ENCODE measurements around the gene AGMAT.
"Not testable (repeated sequence)": the region's sequence is repeated elsewhere in the genome, so short reads cannot be mapped to it uniquely, and the experiment has no call there.

AGMAT gene

DNA sequence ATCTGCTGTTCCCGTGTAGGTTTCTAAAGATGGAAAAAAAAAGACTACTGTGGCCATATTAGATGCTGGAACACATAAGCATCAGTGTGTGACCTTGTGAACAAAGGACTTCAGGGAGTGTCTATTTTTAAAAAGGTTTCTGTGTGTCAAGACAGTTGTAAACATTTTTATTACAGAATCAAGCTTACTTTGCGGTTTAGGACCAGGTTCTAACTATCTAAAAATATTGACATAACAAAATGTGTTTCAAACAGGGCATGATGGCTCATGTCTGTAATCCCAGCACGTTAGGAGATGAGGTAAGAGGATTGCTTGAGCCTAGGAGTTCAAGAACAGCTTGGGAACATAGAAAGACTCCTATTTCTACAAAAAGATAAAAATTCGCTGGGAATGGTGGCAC lies 25.3 kb upstream of the AGMAT start:
- no peak for DNase-seq

- DNase-seq: no peak
Observed at GRCh38 chr1:15609631-15610030, 24.8 kb upstream of the AGMAT start.

- no peak for DNase-seq
Observed at GRCh38 chr1:15605398-15606383, 20.8 kb upstream of the AGMAT start.

- DNase-seq: not testable (repeated sequence)
Observed at GRCh38 chr1:15604400-15604799, 19.5 kb upstream of the AGMAT start.

- DNase-seq: not testable (repeated sequence)
Observed at GRCh38 chr1:15603966-15604282, 19.1 kb upstream of the AGMAT start.

DNA sequence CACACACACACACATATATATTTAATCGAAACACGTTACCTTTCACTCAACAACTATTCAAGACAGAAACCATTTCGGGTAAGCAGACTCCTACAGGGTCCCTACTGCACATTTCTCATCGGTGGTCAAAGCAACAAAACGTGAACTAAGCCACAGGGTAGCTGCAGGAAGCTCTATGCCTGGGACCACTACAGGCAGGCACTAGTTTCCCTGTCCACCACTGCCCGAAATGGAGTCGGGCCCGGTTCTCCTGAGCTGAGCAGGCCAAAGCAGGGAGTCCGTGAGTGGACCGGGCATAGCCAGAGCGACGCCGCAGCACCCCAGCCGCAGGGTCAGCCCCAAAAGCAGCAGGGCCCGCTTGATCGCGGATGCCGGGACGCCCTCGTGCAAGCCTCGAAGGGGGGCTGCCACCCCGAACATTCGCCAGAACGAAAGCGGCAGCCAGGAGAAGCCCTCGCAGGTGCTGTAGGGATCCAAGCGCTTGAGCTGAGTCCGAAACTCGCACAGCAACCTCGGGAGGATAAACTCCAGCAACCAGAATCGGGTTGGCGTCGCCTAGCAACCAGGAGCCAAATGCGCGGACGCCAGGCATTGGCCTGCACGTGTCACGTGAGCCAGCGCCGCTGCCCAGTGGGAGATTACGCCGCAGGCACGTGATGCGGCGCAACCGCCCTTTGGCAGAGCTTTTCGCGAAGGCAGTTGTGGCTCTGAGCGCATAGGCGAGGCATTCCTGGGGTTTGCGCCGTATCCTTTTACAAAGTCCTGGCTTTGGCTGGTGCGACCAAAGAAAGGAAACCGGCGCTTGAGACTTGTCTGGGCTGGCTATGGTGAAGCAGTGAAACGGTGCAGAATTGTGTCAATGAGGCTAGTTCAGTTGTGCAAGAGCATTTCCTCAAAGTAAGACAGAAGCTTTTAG lies 18.5 kb upstream of the AGMAT start:
- DNase-seq: peak; percentile 94

DNA sequence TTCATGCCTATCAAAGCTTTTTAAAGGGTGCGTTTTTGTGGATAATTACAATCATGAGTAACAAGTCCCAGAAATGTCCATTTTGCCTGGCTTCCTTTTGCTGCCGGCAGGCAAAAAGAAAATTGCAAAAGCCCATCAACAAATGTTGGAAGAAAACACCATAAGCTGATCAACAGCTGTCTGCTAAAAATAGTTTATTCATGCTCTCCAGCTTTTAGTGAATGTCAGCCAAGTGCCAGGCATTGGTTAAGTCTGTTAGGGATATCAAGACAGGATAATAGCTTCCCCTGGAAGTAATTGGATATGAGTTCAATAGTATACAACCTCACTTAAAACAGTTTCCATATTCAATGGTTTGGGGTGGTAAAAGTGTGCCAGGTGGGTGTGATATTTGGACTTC lies 13.6 kb upstream of the AGMAT start:
- DNase-seq: no peak

DNA sequence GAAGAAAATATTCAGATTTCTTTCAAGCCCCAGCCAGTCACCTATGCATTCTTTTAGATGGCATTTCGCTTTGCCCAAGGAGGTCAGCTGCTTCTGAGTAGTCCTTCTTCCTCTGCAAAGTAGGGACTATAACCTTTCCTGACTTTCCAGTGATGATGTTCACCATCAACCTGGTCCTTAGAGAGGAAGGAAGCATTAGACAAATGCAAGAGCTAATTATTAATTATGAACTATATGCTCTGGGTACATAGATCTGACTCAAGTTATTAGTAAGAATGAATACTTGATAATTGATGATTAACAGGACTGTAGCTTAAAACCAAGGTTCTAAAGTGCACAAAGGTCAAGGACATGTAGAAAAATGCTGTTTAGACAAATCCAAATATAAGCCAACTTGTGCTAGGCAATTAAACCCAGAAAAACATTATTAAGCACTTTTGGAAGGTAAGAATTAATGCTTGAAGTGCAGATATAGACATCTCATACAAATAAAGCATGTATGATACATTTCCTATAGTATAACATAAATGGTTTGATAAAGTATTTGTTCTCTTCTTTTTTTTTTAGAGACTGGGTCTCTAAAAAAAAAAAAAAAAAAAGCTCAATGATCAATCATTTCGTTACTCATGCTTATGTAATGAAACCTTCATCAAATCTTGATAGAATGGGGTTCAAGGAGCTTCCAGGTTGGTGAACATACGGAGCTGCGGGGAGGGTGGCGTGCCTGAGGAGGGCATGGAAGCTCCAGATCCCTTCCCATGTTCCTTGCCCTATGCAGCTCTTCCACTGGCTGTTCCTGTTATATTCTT lies 11.2 kb upstream of the AGMAT start:
- DNase-seq: no peak

DNA sequence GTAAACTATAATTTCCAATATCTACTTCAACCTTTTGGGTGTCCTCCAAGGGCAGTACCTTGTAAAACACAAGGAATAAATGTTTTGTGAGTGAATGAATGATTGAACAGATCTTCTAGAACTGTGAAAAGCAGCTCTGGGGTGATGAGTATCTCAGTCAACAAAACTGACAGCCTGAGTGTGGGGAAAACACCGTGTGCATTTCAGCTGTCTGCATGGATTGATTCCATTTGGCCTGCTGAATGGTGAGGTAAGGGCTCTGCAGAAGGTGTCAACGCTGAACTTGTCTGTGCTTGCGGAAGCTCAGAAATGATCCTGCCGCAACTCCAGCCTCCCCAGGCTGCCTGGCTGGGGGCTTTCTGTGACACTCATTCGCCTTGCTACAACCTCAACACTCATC lies 7.4 kb upstream of the AGMAT start:
- no peak for DNase-seq

- DNase-seq: no peak
Observed at GRCh38 chr1:15583016-15583706, 1.7 kb downstream of the AGMAT start.

- DNase-seq: no peak
Observed at GRCh38 chr1:15579683-15580047, 5.2 kb downstream of the AGMAT start.

DNA sequence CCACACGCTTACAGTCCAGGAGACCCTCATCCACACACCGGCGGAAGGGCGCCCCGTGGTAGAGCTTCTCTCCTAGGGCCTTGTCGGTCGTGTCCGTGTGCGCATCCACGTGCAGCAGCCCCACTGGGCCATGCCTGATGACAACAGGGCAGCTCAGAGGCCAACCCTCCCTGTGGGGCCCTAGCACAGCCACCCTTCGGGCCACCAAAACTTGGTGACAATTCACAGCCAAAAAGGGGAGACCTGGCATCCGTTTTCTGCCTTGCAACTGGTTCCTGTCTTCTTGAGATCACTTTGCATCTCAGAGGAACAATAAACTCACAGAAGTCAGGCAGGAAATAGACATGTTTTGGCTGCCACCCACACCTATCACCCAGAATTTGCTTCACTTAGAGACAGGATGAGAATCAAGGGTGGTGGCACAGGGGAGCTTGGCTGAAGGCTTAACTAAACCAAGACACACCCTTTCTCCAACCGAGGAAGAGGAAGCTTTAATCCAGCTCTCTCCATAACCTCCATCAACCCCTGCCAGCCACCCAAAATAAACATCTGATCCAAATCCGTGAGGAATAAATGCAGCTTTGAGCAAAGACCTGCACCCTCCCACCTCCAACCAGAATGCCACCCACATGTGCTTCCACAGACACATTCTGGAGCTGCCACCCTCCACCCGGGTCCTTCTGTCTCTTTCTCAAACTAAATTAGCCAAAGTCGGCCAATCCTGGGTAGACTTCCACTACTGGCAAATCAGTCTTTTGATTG lies 5.7 kb downstream of the AGMAT start:
- DNase-seq: no peak

GRCh38 chr1:15577691-15578090 lies 7.2 kb downstream of the AGMAT start:
- DNase-seq: no peak

DNA sequence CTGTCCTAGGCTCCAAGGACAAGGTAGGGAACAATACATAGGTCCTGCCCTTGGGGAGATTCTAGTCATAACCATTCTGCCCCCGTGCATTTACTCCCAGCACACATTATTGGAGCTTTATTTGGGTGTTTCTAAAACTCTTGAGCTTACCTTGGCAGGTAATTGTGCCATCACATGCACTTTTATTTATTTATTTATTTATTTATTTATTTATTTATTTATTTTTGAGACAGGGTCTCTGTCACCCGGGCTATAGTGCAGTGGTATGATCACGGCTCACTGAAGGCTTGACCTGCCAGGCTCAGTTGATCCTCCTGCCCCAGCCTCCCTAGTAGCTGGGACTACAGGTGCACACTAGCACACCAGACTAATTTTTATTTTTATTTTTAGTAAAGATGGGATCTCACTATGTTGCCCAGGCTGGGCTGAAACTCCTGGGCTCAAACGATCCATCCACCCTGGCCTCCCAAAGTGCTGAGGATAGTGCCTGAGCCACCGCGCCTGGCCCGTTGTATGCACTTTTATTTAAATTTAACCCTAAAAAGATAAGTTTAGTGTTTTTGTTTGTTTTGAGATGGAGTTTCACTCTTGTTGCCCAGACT lies 9.2 kb downstream of the AGMAT start:
- DNase-seq: no peak

- DNase-seq: no peak
Observed at GRCh38 chr1:15574741-15575140, 10.1 kb downstream of the AGMAT start.

DNA sequence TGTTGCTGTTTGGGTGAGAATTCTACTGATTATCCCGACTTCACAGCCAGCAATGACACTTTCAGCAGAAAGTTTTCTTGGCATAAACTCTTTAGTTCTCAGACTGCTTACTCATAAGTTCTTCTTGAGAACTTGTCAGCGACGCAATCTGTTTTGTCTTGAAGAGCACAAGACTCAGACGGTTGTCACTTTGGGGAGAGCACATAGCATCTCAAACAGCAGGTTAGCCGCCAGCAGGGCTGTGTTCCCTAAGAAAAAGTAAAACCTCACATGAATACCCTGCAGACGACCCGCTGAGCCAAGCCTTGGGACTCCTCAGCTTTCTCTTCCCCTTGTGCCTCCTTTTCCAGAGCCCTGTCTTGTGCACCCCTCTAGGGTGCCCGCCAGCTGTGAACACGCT lies 11.4 kb downstream of the AGMAT start:
- no peak for DNase-seq

DNA sequence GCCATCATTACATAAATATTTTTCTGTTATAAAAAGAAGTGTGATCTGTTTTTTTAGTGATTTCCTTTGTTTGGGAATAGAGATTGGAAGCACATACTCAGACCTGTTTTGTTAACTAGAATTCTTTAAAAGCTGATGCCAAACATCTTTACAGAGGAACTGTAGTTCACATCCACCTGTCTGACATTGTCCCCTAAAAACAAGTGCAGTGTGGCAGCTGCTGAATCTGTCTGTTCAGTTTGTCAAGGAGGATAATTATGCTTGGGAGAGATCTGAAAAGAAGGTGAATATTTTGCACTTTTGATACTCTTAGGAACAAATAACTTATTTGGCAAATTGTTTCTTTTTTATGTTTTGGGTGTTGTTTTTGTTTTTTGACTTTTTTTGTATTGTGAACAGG lies 13.6 kb downstream of the AGMAT start:
- DNase-seq: no peak

DNA sequence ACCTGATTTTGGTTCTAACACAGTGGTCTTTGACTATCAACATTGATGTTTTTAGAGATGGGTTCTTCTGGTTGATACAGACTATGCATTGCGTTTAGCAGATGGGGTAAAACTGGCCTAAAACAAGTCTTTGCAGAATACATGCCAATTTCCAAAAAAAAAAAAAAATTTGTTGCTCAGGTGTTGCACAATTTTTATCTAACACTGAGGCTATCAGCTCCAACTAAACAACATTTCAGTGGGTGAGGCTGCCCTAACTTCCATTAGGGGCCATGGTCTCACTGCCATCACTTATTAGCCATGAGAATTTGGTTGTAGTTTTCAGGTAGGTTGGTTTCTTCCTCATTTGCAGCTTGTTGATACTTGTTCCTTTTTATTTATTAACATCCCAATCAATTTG lies 14.0 kb downstream of the AGMAT start:
- DNase-seq: no peak

DNA sequence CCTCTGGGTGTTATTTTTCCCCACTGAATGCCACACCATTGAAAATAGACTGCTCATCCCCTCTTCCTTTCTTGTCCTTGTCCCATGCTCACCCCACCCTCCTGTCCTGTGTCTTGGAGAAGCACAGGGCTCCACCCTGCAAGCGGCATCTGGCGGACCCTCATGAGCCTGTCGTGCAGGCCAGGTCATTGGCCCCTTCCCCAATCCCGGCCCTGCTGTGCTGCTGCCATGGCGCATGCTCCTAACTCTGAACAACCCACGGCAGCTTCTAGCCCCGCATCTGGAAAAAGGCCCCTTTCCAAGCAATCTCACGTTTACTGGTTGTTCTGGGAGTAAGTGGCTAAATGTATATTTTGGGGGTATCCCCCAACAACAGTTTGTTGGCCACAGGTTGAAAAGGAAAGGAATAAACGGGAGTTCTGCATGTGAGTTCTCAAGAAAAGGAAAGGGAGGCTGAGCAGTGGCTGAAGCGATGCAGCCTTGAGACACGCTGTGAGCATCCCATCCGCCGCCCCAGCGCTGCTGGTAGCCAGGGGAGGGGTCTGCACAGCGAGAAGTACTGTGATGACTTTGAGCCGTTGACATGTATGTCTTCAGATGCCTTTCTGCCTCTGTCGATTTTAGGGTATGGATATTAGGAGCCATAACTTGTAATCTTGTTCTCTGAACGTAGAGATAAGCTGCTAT lies 16.3 kb downstream of the AGMAT start:
- DNase-seq: no peak

DNA sequence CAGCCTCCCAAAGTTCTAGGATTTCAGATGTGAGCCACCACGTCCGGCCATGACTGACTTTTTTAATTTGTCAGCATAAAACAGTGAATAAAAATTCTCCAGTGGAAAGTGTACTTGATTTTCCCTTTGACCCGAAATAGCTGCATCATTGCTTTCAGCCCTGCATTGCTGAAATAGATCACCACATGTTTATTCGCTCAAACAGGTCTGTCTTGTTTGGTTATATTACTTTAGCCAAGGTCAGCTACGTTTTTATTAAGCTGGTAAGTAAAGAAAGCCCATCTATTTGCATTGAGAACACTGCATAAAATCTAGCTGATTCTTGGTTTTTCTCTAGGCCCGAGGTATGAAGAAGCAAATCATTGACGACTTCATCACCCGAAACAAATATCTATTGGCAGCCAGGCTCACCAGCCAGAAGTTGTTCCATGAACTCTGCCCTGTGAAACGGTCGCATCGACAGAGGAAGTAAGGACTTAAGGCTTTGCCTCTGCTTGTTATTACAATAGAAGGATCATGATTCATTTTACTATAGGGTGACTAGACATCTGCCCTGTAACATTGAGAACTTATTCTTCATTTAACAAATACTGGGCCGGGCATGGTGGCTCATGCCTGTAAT lies 25.6 kb downstream of the AGMAT start:
- DNase-seq: no peak

Measured in retina (tissue), 1 donor.